Liver (tissue), 9 donors: ENCODE data around the gene FGD4. TPM values are rescaled to one million over a fixed set of nuclear protein-coding genes. Genes with fewer than 3 reads are reported as not detected.

Experiments
- DNase-seq: peaks from one replicate; pipeline ENCODE4 v3.0.0-alpha.2; 2017; ENCODE audit warnings: low spot score
- H3K27ac ChIP-seq, 2 donors: one replicate each; pipeline ENCODE4 v1.7.0; 2013; ENCODE audit warnings: inconsistent platforms in 2 of 2, low read length in 2 of 2, control low read depth in 1 of 2, low read depth in 1 of 2, mild to moderate bottlenecking in 1 of 2
- H3K27me3 ChIP-seq, 4 donors: one replicate each; pipeline versions ENCODE4 v1.6.1 to v1.7.0; 2013; ENCODE audit warnings: low read length in 3 of 4, inconsistent platforms in 1 of 4, mild to moderate bottlenecking in 1 of 4, moderate library complexity in 1 of 4; ENCODE audit not compliant: control insufficient read depth in 4 of 4, insufficient read depth in 4 of 4
- H3K36me3 ChIP-seq, 4 donors: one replicate each; pipeline versions ENCODE4 v1.6.1 to v1.7.0; 2013; ENCODE audit warnings: low read length in 3 of 4, mild to moderate bottlenecking in 3 of 4, low read depth in 1 of 4, moderate library complexity in 1 of 4; ENCODE audit not compliant: control insufficient read depth in 4 of 4, insufficient read depth in 3 of 4
- H3K4me1 ChIP-seq, 4 donors: one replicate each; pipeline versions ENCODE4 v1.6.1 to v1.7.0; 2013; ENCODE audit warnings: low read length in 3 of 4, mild to moderate bottlenecking in 3 of 4, moderate library complexity in 1 of 4; ENCODE audit not compliant: control insufficient read depth in 4 of 4, insufficient read depth in 4 of 4
- H3K4me3 ChIP-seq, 3 donors: one replicate each; pipeline versions ENCODE4 v1.6.1 to v1.7.0; 2013; ENCODE audit warnings: low read length in 3 of 3, control low read depth in 1 of 3, low read depth in 1 of 3, mild to moderate bottlenecking in 1 of 3
- H3K9ac ChIP-seq, 2 donors: one replicate each; pipeline ENCODE4 v1.7.0; 2013; ENCODE audit warnings: low read length in 2 of 2, mild to moderate bottlenecking in 2 of 2, moderate library complexity in 2 of 2, control low read depth in 1 of 2, low read depth in 1 of 2
- H3K9me3 ChIP-seq, 4 donors: one replicate each; pipeline versions ENCODE4 v1.6.1 to v1.7.0; 2013; ENCODE audit warnings: low read length in 3 of 4; ENCODE audit not compliant: control insufficient read depth in 4 of 4
- ATF3 ChIP-seq: IDR thresholded peaks from 2 replicates; pipeline ENCODE4 v1.6.1; 2016; ENCODE audit warnings: antibody characterized with exemption
- CTCF ChIP-seq: fragments of 150-350 bp; IDR thresholded peaks from 2 replicates; pipeline ENCODE4 v1.5.1; 2017; ENCODE audit warnings: improper control_type of control experiment, low read depth, low read length; ENCODE audit not compliant: missing input control
- EGR1 ChIP-seq, 2 donors: IDR thresholded peaks; 2 replicates each; pipeline ENCODE4 v1.6.1; 2016 to 2018; ENCODE audit warnings: antibody characterized with exemption in 2 of 2, low read depth in 2 of 2
- FOXA1 ChIP-seq: IDR thresholded peaks from 2 replicates; pipeline ENCODE4 v1.6.1; 2016; ENCODE audit warnings: antibody characterized with exemption
- GABPA ChIP-seq, 2 donors: IDR thresholded peaks in 1 of 2; conservative IDR thresholded peaks in 1 of 2; 2 replicates each; pipeline ENCODE4 v1.6.1; 2016; ENCODE audit warnings: antibody characterized with exemption in 2 of 2, mild to moderate bottlenecking in 1 of 2, moderate library complexity in 1 of 2
- HNF4A ChIP-seq, 2 donors: conservative IDR thresholded peaks; 2 replicates each; pipeline ENCODE4 v1.6.1; 2016; ENCODE audit warnings: antibody characterized with exemption in 2 of 2, mild to moderate bottlenecking in 2 of 2
- HNF4G ChIP-seq: IDR thresholded peaks from 2 replicates; pipeline ENCODE4 v1.6.1; 2016; ENCODE audit warnings: antibody characterized with exemption
- JUND ChIP-seq, 2 donors: IDR thresholded peaks; 2 replicates each; pipeline ENCODE4 v1.6.1; 2016; ENCODE audit warnings: antibody characterized with exemption in 2 of 2
- MAX ChIP-seq: IDR thresholded peaks from 2 replicates; pipeline ENCODE4 v1.6.1; 2016; ENCODE audit warnings: antibody characterized with exemption
- RAD21 ChIP-seq, 2 donors: IDR thresholded peaks; 2 replicates each; pipeline ENCODE4 v1.6.1; 2016; ENCODE audit warnings: antibody characterized with exemption in 2 of 2, mild to moderate bottlenecking in 2 of 2
- RXRA ChIP-seq, 2 donors: IDR thresholded peaks; 2 replicates each; pipeline ENCODE4 v1.6.1; 2017 to 2018; ENCODE audit warnings: antibody characterized with exemption in 2 of 2, mild to moderate bottlenecking in 1 of 2
- SP1 ChIP-seq: IDR thresholded peaks from 2 replicates; pipeline ENCODE4 v1.6.1; 2018; ENCODE audit warnings: antibody characterized with exemption, mild to moderate bottlenecking
- TAF1 ChIP-seq: conservative IDR thresholded peaks from 2 replicates; pipeline ENCODE4 v1.6.1; 2016; ENCODE audit warnings: antibody characterized with exemption, mild to moderate bottlenecking
- YY1 ChIP-seq: IDR thresholded peaks from 2 replicates; pipeline ENCODE4 v1.6.1; 2016; ENCODE audit warnings: antibody characterized with exemption, mild to moderate bottlenecking
- WGBS: extraction: QIAGEN DNeasy Blood & Tissue Kit; methylation state at CpG from one replicate; pipeline ENCODE4 v1.1.7; 2013; 5-methylcytosine and 5-hydroxymethylcytosine counted together
- polyA plus RNA-seq, 2 donors: library from polyadenylated mRNA; stranded (reverse) in 1 of 2; unstranded in 1 of 2; fragments of 200-250 nt in 1 of 2; fragments of >200 nt in 1 of 2; fragmentation: Nextera tagmentation in 1 of 2; extraction: Ambion mirVana in 1 of 2; gene quantifications; one replicate each; pipeline versions ENCODE4 v1.2.1 to v1.2.3, GENCODE V29; 2013 to 2015
- total RNA-seq, 2 donors: library from RNA; depleted of rRNA; stranded (reverse); fragments of >200 nt; gene quantifications; one replicate each; pipeline ENCODE4 v1.2.3, GENCODE V29; 2014
- donor health status: healthy.
- donor health status: healthy.
- donor health status: healthy.
- donor health status: healthy.
- donor health status: healthy.

The FGD4 gene
- total and polyA plus RNA-seq, 4 donors: 3.8 to 26.4 (median 9.0) TPM

GRCh38 chr12:32549675-32550079 lies 150.3 kb downstream of the FGD4 start:
- Histone ChIP-seq H3K27me3 (no peaks in the 10 kb centered on the region), H3K9ac (no peak overlapping the region), H3K27ac (peak overlapping the region in 1 of 2 donors; percentile 48), H3K9me3 (no peaks in the 10 kb centered on the region), H3K36me3 (no peaks in the 10 kb centered on the region), H3K4me1 (peaks cover 9 to 44% (median 26%) of the 10 kb centered on the region in 4 donors), H3K4me3 (no peak overlapping the region)
- TF ChIP-seq CTCF (no peak), MAX (no peak), HNF4A (conservative IDR thresholded peaks at IDR 0.05) (no peak), FOXA1 (no peak), HNF4G (no peak), SP1 (no peak), GABPA (IDR thresholded peaks at IDR 0.05 in 1 of 2, conservative IDR thresholded peaks at IDR 0.05 in 1 of 2) (no peak), RXRA (IDR thresholded peaks at IDR 0.05) (no peak), YY1 (no peak), ATF3 (no peak)
- DNase-seq: no peak
- WGBS: 80% methylated on average over 8 of the region's 8 CpGs

- H3K27me3 ChIP-seq: no peaks in the 10 kb centered on the region
- 95% methylated on average over 2 of the region's 2 CpGs for WGBS
- no peak overlapping the region for H3K27ac ChIP-seq
- H3K9me3 ChIP-seq: no peaks in the 10 kb centered on the region
- no peaks in the 10 kb centered on the region for H3K36me3 ChIP-seq
- H3K4me1 ChIP-seq: peaks cover 7 to 30% (median 22%) of the 10 kb centered on the region in 4 donors
- no peak for DNase-seq
- H3K4me3 ChIP-seq: no peak overlapping the region
- H3K9ac ChIP-seq: no peak overlapping the region
- no peak for TF ChIP-seq TAF1
- no peak for TF ChIP-seq MAX
- no peak for TF ChIP-seq HNF4G
- TF ChIP-seq GABPA (IDR thresholded peaks at IDR 0.05 in 1 of 2, conservative IDR thresholded peaks at IDR 0.05 in 1 of 2): no peak
- TF ChIP-seq JUND (IDR thresholded peaks at IDR 0.05): no peak
- no peak for TF ChIP-seq FOXA1
- no peak for TF ChIP-seq EGR1 (IDR thresholded peaks at IDR 0.05; ENCODE audit: low read depth in 2 of 2)
- TF ChIP-seq YY1: no peak
These were observed 151.7 kb downstream of the FGD4 start for GRCh38 chr12:32551058-32551457.

- Histone ChIP-seq H3K27me3 (no peaks in the 10 kb centered on the region), H3K9me3 (no peaks in the 10 kb centered on the region), H3K4me1 (peaks cover 3 to 28% (median 20%) of the 10 kb centered on the region in 4 donors), H3K9ac (peak overlapping the region in 1 of 2 donors; percentile 8), H3K36me3 (peaks cover 0 to under 1% (median under 1%) of the 10 kb centered on the region in 4 donors), H3K4me3 (no peak overlapping the region), H3K27ac (peak overlapping the region; percentile 73 to 93)
- TF ChIP-seq HNF4A (conservative IDR thresholded peaks at IDR 0.05) (no peak), RAD21 (IDR thresholded peaks at IDR 0.05) (peak in 1 of 2 donors; percentile 10), GABPA (IDR thresholded peaks at IDR 0.05 in 1 of 2, conservative IDR thresholded peaks at IDR 0.05 in 1 of 2) (no peak)
- 58% methylated on average over 1 of the region's 1 CpG for whole genome bisulfite sequencing
- DNase-seq: no peak
These were observed 159.5 kb downstream of the FGD4 start for GRCh38 chr12:32558903-32559302.
